ENCODE measurements around the gene CCDC43.
A peak's percentile ranks its signal among the peaks of the same experiment; 100 is the strongest.
"Not testable (repeated sequence)": the region's sequence is repeated elsewhere in the genome, so short reads cannot be mapped to it uniquely, and the experiment has no call there.

The CCDC43 gene

GRCh38 chr17:44646280-44646679, 43.3 kb downstream of the CCDC43 start:
- no peaks in the 10 kb centered on the region; the same call in 1 of the 2 replicates for H3K27me3 ChIP-seq (ENCODE audit: control insufficient read depth, insufficient read depth, low read length)
- H3K4me3 ChIP-seq (ENCODE audit: low read depth, low read length) = no peak overlapping the region
- no peaks in the 10 kb centered on the region for H3K36me3 ChIP-seq (ENCODE audit: control insufficient read depth, insufficient read depth, low read length)
- no peaks in the 10 kb centered on the region for H3K9me3 ChIP-seq (ENCODE audit: control insufficient read depth, insufficient read depth, low read length)
- no peak overlapping the region for H3K27ac ChIP-seq (ENCODE audit: low read depth, low read length)
- no peak overlapping the region for H3K9ac ChIP-seq (ENCODE audit: low read depth, low read length)
- no peaks in the 10 kb centered on the region for H3K4me1 ChIP-seq (ENCODE audit: control insufficient read depth, insufficient read depth, low read length)

GRCh38 chr17:44645341-44645740, 44.2 kb downstream of the CCDC43 start:
- Histone ChIP-seq H3K9ac (ENCODE audit: low read depth, low read length) (no peak overlapping the region), H3K4me3 (ENCODE audit: low read depth, low read length) (no peak overlapping the region), H3K4me1 (ENCODE audit: control insufficient read depth, insufficient read depth, low read length) (no peaks in the 10 kb centered on the region), H3K36me3 (ENCODE audit: control insufficient read depth, insufficient read depth, low read length) (no peaks in the 10 kb centered on the region), H3K9me3 (ENCODE audit: control insufficient read depth, insufficient read depth, low read length) (no peaks in the 10 kb centered on the region), H3K27me3 (ENCODE audit: control insufficient read depth, insufficient read depth, low read length) (no peaks in the 10 kb centered on the region; the same call in 1 of the 2 replicates), H3K27ac (ENCODE audit: low read depth, low read length) (no peak overlapping the region)

- H3K4me3 ChIP-seq (ENCODE audit: low read depth, low read length) = no peak overlapping the region
- no peak overlapping the region for H3K27ac ChIP-seq (ENCODE audit: low read depth, low read length)
- H3K36me3 ChIP-seq (ENCODE audit: control insufficient read depth, insufficient read depth, low read length) = no peaks in the 10 kb centered on the region
- no peaks in the 10 kb centered on the region for H3K9me3 ChIP-seq (ENCODE audit: control insufficient read depth, insufficient read depth, low read length)
- H3K9ac ChIP-seq (ENCODE audit: low read depth, low read length) = no peak overlapping the region
- H3K27me3 ChIP-seq (ENCODE audit: control insufficient read depth, insufficient read depth, low read length) = no peaks in the 10 kb centered on the region
- H3K4me1 ChIP-seq (ENCODE audit: control insufficient read depth, insufficient read depth, low read length) = no peaks in the 10 kb centered on the region
These were observed 46.7 kb downstream of the CCDC43 start for GRCh38 chr17:44642834-44643233.

- Histone ChIP-seq H3K36me3 (ENCODE audit: control insufficient read depth, insufficient read depth, low read length) (no peaks in the 10 kb centered on the region), H3K9ac (ENCODE audit: low read depth, low read length) (no peak overlapping the region), H3K27me3 (ENCODE audit: control insufficient read depth, insufficient read depth, low read length) (no peaks in the 10 kb centered on the region), H3K4me3 (ENCODE audit: low read depth, low read length) (no peak overlapping the region), H3K9me3 (ENCODE audit: control insufficient read depth, insufficient read depth, low read length) (no peaks in the 10 kb centered on the region), H3K27ac (ENCODE audit: low read depth, low read length) (no peak overlapping the region), H3K4me1 (ENCODE audit: control insufficient read depth, insufficient read depth, low read length) (no peaks in the 10 kb centered on the region)
These were observed 52.5 kb downstream of the CCDC43 start for GRCh38 chr17:44637066-44637465.

- no peaks in the 10 kb centered on the region for H3K4me1 ChIP-seq (ENCODE audit: control insufficient read depth, insufficient read depth, low read length)
- H3K9me3 ChIP-seq (ENCODE audit: control insufficient read depth, insufficient read depth, low read length) = no peaks in the 10 kb centered on the region
- H3K4me3 ChIP-seq (ENCODE audit: low read depth, low read length) = no peak overlapping the region
- H3K27me3 ChIP-seq (ENCODE audit: control insufficient read depth, insufficient read depth, low read length) = no peaks in the 10 kb centered on the region
- no peaks in the 10 kb centered on the region for H3K36me3 ChIP-seq (ENCODE audit: control insufficient read depth, insufficient read depth, low read length)
- no peak overlapping the region for H3K27ac ChIP-seq (ENCODE audit: low read depth, low read length)
- no peak overlapping the region for H3K9ac ChIP-seq (ENCODE audit: low read depth, low read length)
These were observed 53.0 kb downstream of the CCDC43 start for GRCh38 chr17:44636562-44636961.

- H3K27ac ChIP-seq (ENCODE audit: low read depth, low read length); H3K9ac ChIP-seq (ENCODE audit: low read depth, low read length); H3K27me3 ChIP-seq (ENCODE audit: control insufficient read depth, insufficient read depth, low read length); H3K4me3 ChIP-seq (ENCODE audit: low read depth, low read length); H3K36me3 ChIP-seq (ENCODE audit: control insufficient read depth, insufficient read depth, low read length); H3K9me3 ChIP-seq (ENCODE audit: control insufficient read depth, insufficient read depth, low read length); H3K4me1 ChIP-seq (ENCODE audit: control insufficient read depth, insufficient read depth, low read length): not testable (repeated sequence)
These were observed 55.2 kb downstream of the CCDC43 start for GRCh38 chr17:44634401-44634800.

- Histone ChIP-seq H3K27me3 (ENCODE audit: control insufficient read depth, insufficient read depth, low read length) (no peaks in the 10 kb centered on the region), H3K9ac (ENCODE audit: low read depth, low read length) (no peak overlapping the region), H3K4me1 (ENCODE audit: control insufficient read depth, insufficient read depth, low read length) (0 out of 2 replicates have a peak, but pooled peaks cover 2% of the 10 kb centered on the region), H3K27ac (ENCODE audit: low read depth, low read length) (no peak overlapping the region), H3K9me3 (ENCODE audit: control insufficient read depth, insufficient read depth, low read length) (no peaks in the 10 kb centered on the region), H3K36me3 (ENCODE audit: control insufficient read depth, insufficient read depth, low read length) (no peaks in the 10 kb centered on the region), H3K4me3 (ENCODE audit: low read depth, low read length) (no peak overlapping the region)
These were observed 55.6 kb downstream of the CCDC43 start for GRCh38 chr17:44633998-44634397.

- Histone ChIP-seq H3K36me3 (ENCODE audit: control insufficient read depth, insufficient read depth, low read length) (no peaks in the 10 kb centered on the region), H3K27ac (ENCODE audit: low read depth, low read length) (no peak overlapping the region), H3K4me3 (ENCODE audit: low read depth, low read length) (no peak overlapping the region), H3K27me3 (ENCODE audit: control insufficient read depth, insufficient read depth, low read length) (no peaks in the 10 kb centered on the region), H3K9me3 (ENCODE audit: control insufficient read depth, insufficient read depth, low read length) (no peaks in the 10 kb centered on the region), H3K4me1 (ENCODE audit: control insufficient read depth, insufficient read depth, low read length) (peaks cover 14% of the 10 kb centered on the region; the same call in 1 of the 2 replicates), H3K9ac (ENCODE audit: low read depth, low read length) (no peak overlapping the region)
These were observed 58.9 kb downstream of the CCDC43 start for GRCh38 chr17:44630703-44631102.

- no peaks in the 10 kb centered on the region for H3K27me3 ChIP-seq (ENCODE audit: control insufficient read depth, insufficient read depth, low read length)
- H3K4me3 ChIP-seq (ENCODE audit: low read depth, low read length) = no peak overlapping the region
- peaks cover 14% of the 10 kb centered on the region; the same call in 1 of the 2 replicates for H3K4me1 ChIP-seq (ENCODE audit: control insufficient read depth, insufficient read depth, low read length)
- no peaks in the 10 kb centered on the region for H3K36me3 ChIP-seq (ENCODE audit: control insufficient read depth, insufficient read depth, low read length)
- no peak overlapping the region for H3K9ac ChIP-seq (ENCODE audit: low read depth, low read length)
- H3K27ac ChIP-seq (ENCODE audit: low read depth, low read length) = no peak overlapping the region
- H3K9me3 ChIP-seq (ENCODE audit: control insufficient read depth, insufficient read depth, low read length) = no peaks in the 10 kb centered on the region
These were observed 60.3 kb downstream of the CCDC43 start for GRCh38 chr17:44629314-44629713.

- peaks cover 14% of the 10 kb centered on the region; the same call in 1 of the 2 replicates for H3K4me1 ChIP-seq (ENCODE audit: control insufficient read depth, insufficient read depth, low read length)
- peak overlapping the region; percentile 69 for H3K27ac ChIP-seq (ENCODE audit: low read depth, low read length)
- no peaks in the 10 kb centered on the region for H3K36me3 ChIP-seq (ENCODE audit: control insufficient read depth, insufficient read depth, low read length)
- no peaks in the 10 kb centered on the region for H3K27me3 ChIP-seq (ENCODE audit: control insufficient read depth, insufficient read depth, low read length)
- H3K9ac ChIP-seq (ENCODE audit: low read depth, low read length) = no peak overlapping the region
- H3K4me3 ChIP-seq (ENCODE audit: low read depth, low read length) = peak overlapping the region; percentile 46
- H3K9me3 ChIP-seq (ENCODE audit: control insufficient read depth, insufficient read depth, low read length) = no peaks in the 10 kb centered on the region
These were observed 61.1 kb downstream of the CCDC43 start for GRCh38 chr17:44628243-44629188.

- Histone ChIP-seq H3K36me3 (ENCODE audit: control insufficient read depth, insufficient read depth, low read length) (no peaks in the 10 kb centered on the region), H3K4me3 (ENCODE audit: low read depth, low read length) (no peak overlapping the region), H3K27ac (ENCODE audit: low read depth, low read length) (peak overlapping the region; percentile 69), H3K9me3 (ENCODE audit: control insufficient read depth, insufficient read depth, low read length) (no peaks in the 10 kb centered on the region), H3K27me3 (ENCODE audit: control insufficient read depth, insufficient read depth, low read length) (no peaks in the 10 kb centered on the region), H3K4me1 (ENCODE audit: control insufficient read depth, insufficient read depth, low read length) (peaks cover 14% of the 10 kb centered on the region; the same call in 1 of the 2 replicates), H3K9ac (ENCODE audit: low read depth, low read length) (no peak overlapping the region)
These were observed 61.9 kb downstream of the CCDC43 start for GRCh38 chr17:44627513-44628242.
